Panc1 (cell line): ENCODE data around the gene RASSF10. TPM values are rescaled to one million over a fixed set of nuclear protein-coding genes. Genes with fewer than 3 reads are reported as not detected.

Experiments
- ATAC-seq: fragments of 200-7000 bp; cut with Tn5 transposase; 2 replicates; pipeline ENCODE4 v1.9.1; 2020; ENCODE audit warnings: mild to moderate bottlenecking, moderate library complexity
- BruUV-seq: library from RNA; stranded (reverse); fragments of 400-500 nt; replicated peaks from 2 replicates; lab custom pipeline; 2021; lab: Mats Ljungman, UMichigan
- CTCF ChIA-PET: fragments of 300-600 bp; sonication (Branson Sonifier 250); formaldehyde crosslinking; loops from one replicate; lab custom pipeline; 2022; ENCODE audit warnings: antibody characterized with exemption; lab: Charles Lee
- POLR2A ChIA-PET: fragments of 300-600 bp; sonication (Branson Sonifier 250); formaldehyde crosslinking; loops from one replicate; lab custom pipeline; 2022; ENCODE audit warnings: antibody characterized with exemption; lab: Charles Lee
- DNase-seq: peaks from one replicate; pipeline ENCODE4 v3.0.0-alpha.2; 2010; ENCODE audit warnings: low read depth, low spot score
- H3K27ac ChIP-seq: 2 replicates; pipeline ENCODE4 v1.5.1; 2011; ENCODE audit warnings: mild to moderate bottlenecking, low read length, inconsistent platforms
- H3K27me3 ChIP-seq: fragments of 200-500 bp; sonication (Bioruptor generic); 2 replicates; pipeline ENCODE4 v1.6.0; 2014; ENCODE audit warnings: low read length, inconsistent platforms; ENCODE audit not compliant: control insufficient read depth, insufficient read depth
- H3K36me3 ChIP-seq: fragments of 200-500 bp; sonication (Bioruptor generic); 2 replicates; pipeline ENCODE4 v1.5.1; 2014; ENCODE audit warnings: inconsistent platforms, mild to moderate bottlenecking, low read length, moderate library complexity; ENCODE audit not compliant: control insufficient read depth, insufficient read depth
- H3K4me1 ChIP-seq: 2 replicates; pipeline ENCODE4 v1.5.1; 2011; ENCODE audit warnings: inconsistent platforms, mild to moderate bottlenecking, low read length, moderate library complexity; ENCODE audit not compliant: control insufficient read depth, insufficient read depth
- H3K4me3 ChIP-seq, 2 experiments: 2 replicates each; pipeline ENCODE4 v1.5.1; 2011 to 2012; ENCODE audit warnings: low read depth in 2 of 2, low read length in 2 of 2, mild to moderate bottlenecking in 2 of 2, inconsistent platforms in 1 of 2, moderate library complexity in 1 of 2
- H3K9me3 ChIP-seq: fragments of 200-500 bp; sonication (Bioruptor generic); 2 replicates; pipeline ENCODE4 v1.5.1; 2014; ENCODE audit warnings: low read depth, mild to moderate bottlenecking, inconsistent platforms, low read length, moderate library complexity; ENCODE audit not compliant: control insufficient read depth, insufficient read depth
- CTCF ChIP-seq: fragments of 450-650 bp; IDR thresholded peaks from 2 replicates; pipeline ENCODE4 v1.5.1; 2017; ENCODE audit warnings: mild to moderate bottlenecking
- POLR2AphosphoS5 ChIP-seq: IDR thresholded peaks from 2 replicates; pipeline ENCODE4 v1.6.1; 2012; ENCODE audit warnings: mild to moderate bottlenecking, low read depth, low read length, moderate library complexity
- SIN3A ChIP-seq: IDR thresholded peaks from 2 replicates; pipeline ENCODE4 v1.6.1; 2012; ENCODE audit warnings: low read depth, mild to moderate bottlenecking, low read length, moderate library complexity, borderline replicate concordance; ENCODE audit not compliant: insufficient read depth
- TCF7L2 ChIP-seq: IDR thresholded peaks from 2 replicates; pipeline ENCODE4 v1.6.1; 2011; ENCODE audit warnings: mild to moderate bottlenecking, low read depth, low read length, inconsistent platforms
- in situ Hi-C: cut with HindIII; loops from 2 replicates; pipeline ENCODE4 v1.10.0; 2016; ENCODE audit warnings: low sequenced_read_pairs, low pct_unique_long_range_greater_than_20kb
- intact Hi-C: fragments of 100-400 bp; cut with micrococcal nuclease; formaldehyde crosslinking; loops from one replicate; pipeline ENCODE4 v1.10.0; 2022; ENCODE audit not compliant: unreplicated experiment
- total RNA-seq: library from RNA; stranded (reverse); gene quantifications from one replicate; pipeline ENCODE4 v1.2.1, GENCODE V29; 2021; ENCODE audit not compliant: unreplicated experiment
- TF ChIP-seq, protein P1 (sequence below), 2 experiments: IDR thresholded peaks; 2 replicates each; pipeline ENCODE4 v1.6.1; 2011 to 2012; ENCODE audit warnings: low read depth in 2 of 2, control low read depth in 1 of 2, low read length in 1 of 2, mild to moderate bottlenecking in 1 of 2, moderate library complexity in 1 of 2; ENCODE audit not compliant: insufficient read depth in 1 of 2

RASSF10 gene
- total RNA-seq, 1 experiment from 2014 or later, result not detected

GRCh38 chr11:13019313-13019712 is 10.2 kb downstream of the RASSF10 start:
- no peak overlapping the region for H3K27ac ChIP-seq
- H3K27me3 ChIP-seq, result peaks cover 43% of the 10 kb centered on the region
- DNase-seq, result no peak
- no peaks in the 10 kb centered on the region for H3K4me1 ChIP-seq
- no peak for ATAC-seq
- intact Hi-C loops (no loop called here), in situ Hi-C loops (no loop called here)
- H3K4me3 ChIP-seq, result no peak overlapping the region
- ChIA-PET POLR2A (no interaction called here), CTCF (no interaction called here)
- no peaks in the 10 kb centered on the region for H3K36me3 ChIP-seq
- no TSS peak for BruUV-seq
- H3K9me3 ChIP-seq, result no peaks in the 10 kb centered on the region
- TF ChIP-seq SIN3A, result no peak
- no peak for TF ChIP-seq POLR2AphosphoS5
- TF ChIP-seq, protein P1, sequence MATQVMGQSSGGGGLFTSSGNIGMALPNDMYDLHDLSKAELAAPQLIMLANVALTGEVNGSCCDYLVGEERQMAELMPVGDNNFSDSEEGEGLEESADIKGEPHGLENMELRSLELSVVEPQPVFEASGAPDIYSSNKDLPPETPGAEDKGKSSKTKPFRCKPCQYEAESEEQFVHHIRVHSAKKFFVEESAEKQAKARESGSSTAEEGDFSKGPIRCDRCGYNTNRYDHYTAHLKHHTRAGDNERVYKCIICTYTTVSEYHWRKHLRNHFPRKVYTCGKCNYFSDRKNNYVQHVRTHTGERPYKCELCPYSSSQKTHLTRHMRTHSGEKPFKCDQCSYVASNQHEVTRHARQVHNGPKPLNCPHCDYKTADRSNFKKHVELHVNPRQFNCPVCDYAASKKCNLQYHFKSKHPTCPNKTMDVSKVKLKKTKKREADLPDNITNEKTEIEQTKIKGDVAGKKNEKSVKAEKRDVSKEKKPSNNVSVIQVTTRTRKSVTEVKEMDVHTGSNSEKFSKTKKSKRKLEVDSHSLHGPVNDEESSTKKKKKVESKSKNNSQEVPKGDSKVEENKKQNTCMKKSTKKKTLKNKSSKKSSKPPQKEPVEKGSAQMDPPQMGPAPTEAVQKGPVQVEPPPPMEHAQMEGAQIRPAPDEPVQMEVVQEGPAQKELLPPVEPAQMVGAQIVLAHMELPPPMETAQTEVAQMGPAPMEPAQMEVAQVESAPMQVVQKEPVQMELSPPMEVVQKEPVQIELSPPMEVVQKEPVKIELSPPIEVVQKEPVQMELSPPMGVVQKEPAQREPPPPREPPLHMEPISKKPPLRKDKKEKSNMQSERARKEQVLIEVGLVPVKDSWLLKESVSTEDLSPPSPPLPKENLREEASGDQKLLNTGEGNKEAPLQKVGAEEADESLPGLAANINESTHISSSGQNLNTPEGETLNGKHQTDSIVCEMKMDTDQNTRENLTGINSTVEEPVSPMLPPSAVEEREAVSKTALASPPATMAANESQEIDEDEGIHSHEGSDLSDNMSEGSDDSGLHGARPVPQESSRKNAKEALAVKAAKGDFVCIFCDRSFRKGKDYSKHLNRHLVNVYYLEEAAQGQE (IDR thresholded peaks at IDR 0.05; ENCODE audit: insufficient read depth in 1 of 2, low read depth in 2 of 2, low read length in 1 of 2), result no peak
- TF ChIP-seq CTCF, result no peak
- TF ChIP-seq TCF7L2, result no peak

GRCh38 chr11:13023423-13023822 is 14.3 kb downstream of the RASSF10 start:
- no TSS peak for BruUV-seq
- intact Hi-C loops, result no loop called here
- H3K9me3 ChIP-seq, result no peaks in the 10 kb centered on the region
- H3K36me3 ChIP-seq, result no peaks in the 10 kb centered on the region
- no peak for ATAC-seq
- CTCF ChIA-PET, result no interaction called here
- peaks cover 32% of the 10 kb centered on the region for H3K27me3 ChIP-seq
- no peak for DNase-seq
- no peaks in the 10 kb centered on the region for H3K4me1 ChIP-seq
- in situ Hi-C loops, result no loop called here
- TF ChIP-seq CTCF (no peak), POLR2AphosphoS5 (no peak), SIN3A (no peak), TCF7L2 (no peak)
- TF ChIP-seq, protein P1 (IDR thresholded peaks at IDR 0.05; ENCODE audit: insufficient read depth in 1 of 2, low read depth in 2 of 2, low read length in 1 of 2), result no peak
- POLR2A ChIA-PET, result no interaction called here
- H3K4me3 ChIP-seq, result no peak overlapping the region
- no peak overlapping the region for H3K27ac ChIP-seq
